ENCODE measurements around the gene HIVEP3. TPM values are rescaled to one million over a fixed set of nuclear protein-coding genes. Genes with fewer than 3 reads are reported as not detected.

The HIVEP3 gene
- polyA plus RNA-seq, 10 donors, result 1.9 to 3.8 (median 2.7) TPM

DNA sequence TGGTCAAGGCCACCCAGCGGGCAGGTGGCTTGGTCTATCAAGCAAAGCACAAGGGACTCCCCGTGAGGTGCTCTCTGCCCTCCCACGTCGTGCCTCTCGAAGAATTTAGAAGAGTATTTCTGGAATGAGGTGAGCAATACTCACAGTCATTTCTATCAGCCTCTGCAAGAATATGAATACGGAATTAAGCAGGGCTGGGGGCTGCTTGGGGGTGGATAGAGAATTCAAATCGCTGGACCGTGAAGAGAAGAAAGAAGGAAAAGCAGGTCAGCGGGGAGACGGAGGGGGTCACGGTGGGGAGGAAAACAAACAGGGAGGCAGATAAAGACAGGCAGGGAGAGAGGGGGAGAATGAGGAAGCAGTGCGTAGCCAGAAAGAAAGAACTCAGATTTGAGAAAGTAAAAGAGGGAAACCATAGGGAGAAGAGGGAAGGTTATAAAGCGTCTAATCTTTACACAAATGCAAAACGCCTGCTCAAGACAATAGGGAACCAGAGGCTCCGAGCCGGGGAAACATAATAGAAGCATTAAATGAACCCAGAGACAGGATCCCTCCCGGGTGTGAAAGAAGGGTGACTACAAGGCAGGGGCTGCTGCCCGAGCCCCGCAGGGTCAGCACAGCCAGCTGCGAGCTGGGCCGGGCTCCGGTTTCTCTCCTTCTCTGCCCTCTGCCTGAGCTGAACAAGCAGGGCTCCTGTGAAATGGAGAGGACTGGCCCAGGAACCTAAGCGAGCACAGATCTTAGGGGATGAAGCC, 432.2 kb downstream of the HIVEP3 start:
- peak in 1 of 3 donors; percentile 48 for DNase-seq

DNA sequence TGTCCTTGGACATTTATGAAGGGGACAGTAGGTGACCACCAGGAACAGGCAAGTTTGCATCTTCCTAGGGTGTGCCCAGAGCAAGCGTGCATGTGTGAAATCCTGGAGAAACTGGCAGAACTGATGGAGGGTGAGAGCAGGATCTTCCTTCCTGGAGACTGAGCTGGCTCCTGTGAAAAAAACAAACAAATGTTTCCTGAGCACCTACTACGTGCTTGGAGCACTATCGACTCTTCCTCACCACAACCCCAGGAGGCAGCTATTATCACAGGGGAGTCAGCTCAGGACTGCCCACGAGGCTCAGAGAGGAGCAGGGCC, 432.7 kb downstream of the HIVEP3 start:
- DNase-seq, result no peak

DNA sequence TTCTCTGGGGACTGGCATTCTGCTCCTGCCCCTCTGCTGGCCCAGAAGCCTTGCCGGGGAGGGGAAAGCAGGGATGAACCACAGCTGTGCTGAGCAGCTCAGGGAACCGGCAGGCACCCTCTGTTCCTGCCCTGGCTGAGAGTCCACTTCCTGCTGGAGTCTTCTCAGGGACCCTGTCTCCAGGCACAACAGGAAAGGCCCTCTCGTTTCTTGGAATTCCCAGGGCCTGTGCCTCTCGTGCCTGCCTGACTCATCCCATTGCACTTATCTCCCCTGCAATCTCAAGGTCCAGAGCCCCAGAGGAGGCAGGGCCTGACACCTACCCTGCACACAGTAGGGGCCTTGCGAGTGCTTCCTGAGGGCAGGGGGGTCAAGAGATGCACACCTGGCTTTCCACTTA, 433.1 kb downstream of the HIVEP3 start:
- DNase-seq, result no peak

DNA sequence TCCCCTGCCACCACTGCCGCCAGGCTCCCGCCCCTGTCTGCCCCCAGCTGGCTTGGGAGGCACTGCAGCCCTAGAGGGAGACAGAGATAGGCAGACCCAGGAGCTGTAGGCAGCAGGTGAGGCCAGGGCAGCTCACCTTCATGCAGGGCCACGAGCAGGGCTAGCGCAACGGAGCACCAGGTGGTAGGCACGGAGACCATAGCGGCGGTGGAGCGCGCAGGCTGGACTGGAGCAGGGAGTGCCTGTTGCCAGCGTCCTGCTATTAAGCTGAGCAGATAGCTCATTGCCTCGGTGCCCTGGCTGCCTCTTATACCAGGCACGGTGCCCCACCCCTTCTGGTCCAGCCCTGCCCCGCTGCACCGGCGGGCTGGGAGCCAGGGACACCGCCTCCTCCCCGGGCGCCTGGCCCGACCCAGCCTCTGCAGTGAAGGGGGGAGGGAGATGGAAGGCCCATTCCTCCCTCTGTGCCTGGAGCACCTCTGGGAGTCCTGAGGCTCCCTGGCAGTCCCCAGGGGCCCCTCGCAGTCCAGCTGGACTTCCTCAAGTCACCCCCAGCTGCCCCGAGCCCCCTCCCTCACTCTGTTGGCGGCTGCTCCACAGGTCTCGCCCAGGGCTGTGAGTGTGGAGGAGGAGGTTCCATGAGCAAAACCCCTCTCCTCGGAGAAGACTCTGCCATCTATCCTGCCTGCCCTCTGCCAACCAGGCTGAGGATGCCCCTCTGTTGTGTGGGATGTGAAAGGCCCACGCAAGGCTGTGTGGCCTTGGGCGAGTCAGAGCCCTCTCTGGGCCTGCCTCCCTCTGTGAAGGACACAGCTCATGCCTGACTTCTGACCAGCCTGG, 434.1 kb downstream of the HIVEP3 start, which contains the start of gene EDN2:
EDN2 (minus strand) TSS at position 282 of the 840 bp plus-strand sequence; CDS start at position 200, 82 bp downstream.
- DNase-seq, result no peak

DNA sequence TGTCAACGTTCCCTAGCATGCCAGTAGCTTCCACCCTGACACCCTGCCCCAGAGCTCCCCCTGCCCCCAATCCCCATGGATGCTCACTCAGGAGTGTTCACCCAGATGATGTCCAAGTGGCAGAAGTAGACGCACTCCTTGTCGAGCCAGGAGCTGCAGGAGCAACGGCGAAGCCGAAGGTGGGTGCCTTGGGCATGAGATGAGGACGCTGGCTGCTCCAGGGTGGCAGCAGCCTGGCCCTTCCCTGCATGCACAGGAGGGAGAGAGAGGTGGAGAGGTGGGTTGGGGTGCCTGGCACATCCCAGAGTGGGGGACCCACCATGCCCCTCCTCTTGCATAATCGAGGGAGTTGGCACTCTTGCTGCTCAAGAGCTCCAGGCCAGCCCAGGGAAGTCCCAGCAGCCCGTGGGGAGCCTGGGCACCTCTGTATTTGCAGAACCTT, 434.7 kb downstream of the HIVEP3 start:
- DNase-seq, result no peak

DNA sequence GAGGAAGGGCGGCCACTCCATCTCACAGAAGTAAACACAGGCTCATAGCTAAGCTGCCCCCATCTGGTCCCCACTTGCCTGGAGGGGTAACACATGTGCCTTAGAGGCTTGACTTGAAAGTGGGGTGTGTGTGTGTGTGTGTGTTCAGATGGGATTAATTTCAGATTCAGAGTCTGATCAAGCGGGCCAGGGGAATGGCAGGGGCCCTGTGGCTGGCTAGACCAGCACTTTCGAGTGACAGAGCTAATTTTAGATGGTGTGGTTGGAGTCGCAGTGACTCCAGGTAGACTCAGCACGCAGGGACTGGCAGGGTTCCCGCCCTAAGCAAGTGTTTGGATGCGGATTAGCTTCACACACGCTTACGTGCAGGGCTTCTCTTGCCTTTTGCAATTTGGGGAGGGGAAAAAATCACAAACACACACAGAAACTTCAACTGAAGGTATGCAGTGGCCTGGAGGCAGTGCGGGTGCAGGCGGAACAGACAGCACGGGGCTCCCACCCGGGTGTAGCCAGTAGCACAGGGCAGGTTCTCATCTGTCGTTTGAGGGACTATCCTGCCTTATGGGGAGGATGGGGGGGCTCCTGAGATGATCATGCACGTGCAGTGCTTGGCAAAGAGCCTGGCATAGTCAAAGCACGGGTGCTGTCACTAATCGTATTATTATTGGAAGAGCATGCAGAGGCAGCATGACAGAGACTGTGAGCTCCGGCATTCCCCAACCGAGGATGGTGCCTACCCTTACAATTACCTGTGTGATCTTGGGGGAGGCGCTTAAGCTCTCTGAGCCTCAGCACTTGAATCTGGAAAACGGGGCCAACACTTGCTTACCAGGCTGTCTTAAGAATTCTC, 435.5 kb downstream of the HIVEP3 start:
- DNase-seq, result peak in 1 of 3 donors; percentile 43

DNA sequence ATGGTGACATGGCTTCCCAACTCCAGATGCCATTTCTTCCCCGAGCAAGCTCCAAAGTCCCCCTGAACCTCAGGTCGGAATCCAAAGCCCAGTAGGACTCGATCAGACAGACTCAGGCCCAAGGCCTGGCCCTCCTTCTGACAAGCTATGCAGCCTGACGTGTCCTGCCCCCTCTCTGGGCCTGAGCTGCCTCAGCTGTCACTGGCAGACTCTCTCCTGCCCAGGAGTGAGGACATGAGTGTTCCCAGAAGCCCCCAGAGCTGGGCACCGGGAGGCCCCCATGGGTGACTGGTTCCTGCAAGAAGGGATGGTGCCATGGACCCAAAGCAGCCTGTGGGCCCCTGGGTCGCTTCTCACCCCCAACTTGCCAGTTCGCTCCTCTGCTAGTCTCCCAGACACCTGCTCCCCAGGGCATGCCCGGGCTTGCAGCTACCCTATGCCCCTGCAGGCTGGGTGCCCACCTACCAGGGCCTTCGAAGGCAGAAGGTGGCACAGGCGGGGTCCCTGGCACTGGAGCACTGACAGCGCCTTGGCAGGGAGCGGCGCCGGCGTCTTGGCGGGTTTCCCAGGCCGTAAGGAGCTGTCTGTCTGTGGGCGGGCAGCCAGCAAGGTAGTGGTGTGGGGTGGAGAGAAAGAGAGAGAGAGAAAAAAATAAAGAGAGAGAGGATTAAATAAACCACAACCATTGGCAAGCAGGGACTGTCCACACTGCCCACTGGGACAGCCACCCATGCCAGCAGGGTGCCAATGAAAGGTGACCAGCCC, 436.5 kb downstream of the HIVEP3 start:
- peak in 1 of 3 donors; percentile 22 for DNase-seq

DNA sequence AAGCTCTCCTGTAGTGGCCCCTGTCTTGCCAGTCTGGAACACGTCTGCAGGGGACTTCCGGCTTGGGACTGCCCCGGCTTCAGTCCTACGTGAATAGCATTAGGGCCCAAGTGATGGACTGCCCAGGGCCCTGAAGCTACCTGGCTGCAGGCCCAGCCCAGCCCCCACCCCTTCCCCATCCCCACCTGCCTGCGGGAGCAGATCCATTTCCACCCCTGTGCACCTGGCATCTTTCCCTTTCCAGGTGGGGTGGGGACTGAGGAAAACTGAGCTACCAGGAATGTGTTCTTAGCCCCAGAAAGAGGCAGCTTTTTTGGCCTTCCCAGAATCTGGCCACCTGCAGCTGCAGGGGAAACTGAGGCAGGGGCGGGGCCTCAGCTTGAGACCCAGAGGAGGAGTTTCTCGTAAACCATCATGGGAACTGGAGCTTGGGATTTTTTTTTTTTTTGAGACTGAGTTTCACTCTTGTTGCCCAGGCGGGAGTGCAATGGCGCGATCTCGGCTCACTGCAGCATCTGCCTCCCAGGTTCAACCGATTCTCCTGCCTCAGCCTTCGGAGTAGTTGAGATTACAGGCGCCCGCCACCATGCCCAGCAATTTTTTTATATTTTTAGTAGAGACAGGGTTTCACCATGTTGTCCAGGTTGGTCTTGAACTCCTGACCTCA, 437.5 kb downstream of the HIVEP3 start:
- DNase-seq, result no peak

DNA sequence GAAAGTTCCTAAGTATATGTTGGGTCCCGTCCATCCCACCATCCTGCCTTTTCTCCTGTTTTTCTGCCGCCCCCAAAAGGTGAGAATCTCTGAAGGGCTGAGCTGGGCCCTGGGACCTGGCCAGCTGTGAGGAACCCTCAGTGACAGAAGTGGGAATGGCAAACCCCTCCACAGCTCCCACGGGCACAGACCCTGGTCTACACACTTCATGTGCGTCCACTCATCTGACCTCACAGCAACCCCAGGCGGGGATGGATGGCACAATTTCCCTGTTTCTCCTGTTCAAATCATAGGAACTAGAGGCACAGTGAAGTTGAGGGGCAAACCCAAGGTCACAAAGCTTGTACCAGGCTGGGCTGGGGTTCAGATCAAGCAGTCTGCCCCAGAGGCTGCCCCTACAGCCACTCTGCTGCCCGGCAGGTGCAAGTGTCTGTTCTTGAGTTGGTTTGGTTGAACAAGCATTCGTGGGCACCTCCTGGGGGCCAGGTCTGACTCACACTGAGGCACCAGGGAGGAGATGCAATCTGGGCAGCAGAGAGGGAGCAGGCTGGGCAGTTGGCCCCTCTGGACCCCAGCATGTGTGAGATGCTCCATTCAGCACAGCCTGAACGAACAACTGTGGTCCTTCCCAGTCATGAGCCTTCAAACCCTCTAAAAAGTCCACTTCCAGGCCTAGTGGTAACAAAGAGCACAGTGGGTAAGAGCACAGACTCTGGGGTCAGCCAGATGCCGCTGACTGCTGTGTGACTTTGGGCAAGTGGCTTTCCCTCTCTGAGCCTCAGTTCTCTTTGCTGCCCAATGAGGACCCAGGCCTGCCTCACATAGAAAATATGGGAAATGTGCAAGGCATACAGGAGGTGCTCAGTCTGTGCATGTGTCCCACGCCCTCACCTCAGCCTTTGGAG, 438.3 kb downstream of the HIVEP3 start:
- DNase-seq, result no peak

DNA sequence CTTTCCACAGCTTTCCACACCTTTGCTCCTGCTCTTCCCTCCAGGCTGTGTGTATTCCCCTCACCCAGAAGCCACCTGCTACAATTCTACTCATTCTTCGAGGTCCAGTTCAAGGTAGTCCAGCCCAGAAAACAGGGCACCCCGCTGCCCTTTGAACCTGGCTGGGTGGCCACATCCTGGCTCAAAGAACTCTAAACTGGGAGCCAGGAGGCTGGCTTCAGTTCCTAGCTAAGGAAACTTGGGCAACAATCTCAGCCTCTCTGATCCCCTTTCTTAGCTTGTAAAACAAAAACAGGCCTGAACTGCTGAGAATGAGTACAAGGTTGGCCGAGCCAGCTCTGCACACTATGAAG, 438.9 kb downstream of the HIVEP3 start:
- peak in 1 of 3 donors; percentile 31 for DNase-seq

DNA sequence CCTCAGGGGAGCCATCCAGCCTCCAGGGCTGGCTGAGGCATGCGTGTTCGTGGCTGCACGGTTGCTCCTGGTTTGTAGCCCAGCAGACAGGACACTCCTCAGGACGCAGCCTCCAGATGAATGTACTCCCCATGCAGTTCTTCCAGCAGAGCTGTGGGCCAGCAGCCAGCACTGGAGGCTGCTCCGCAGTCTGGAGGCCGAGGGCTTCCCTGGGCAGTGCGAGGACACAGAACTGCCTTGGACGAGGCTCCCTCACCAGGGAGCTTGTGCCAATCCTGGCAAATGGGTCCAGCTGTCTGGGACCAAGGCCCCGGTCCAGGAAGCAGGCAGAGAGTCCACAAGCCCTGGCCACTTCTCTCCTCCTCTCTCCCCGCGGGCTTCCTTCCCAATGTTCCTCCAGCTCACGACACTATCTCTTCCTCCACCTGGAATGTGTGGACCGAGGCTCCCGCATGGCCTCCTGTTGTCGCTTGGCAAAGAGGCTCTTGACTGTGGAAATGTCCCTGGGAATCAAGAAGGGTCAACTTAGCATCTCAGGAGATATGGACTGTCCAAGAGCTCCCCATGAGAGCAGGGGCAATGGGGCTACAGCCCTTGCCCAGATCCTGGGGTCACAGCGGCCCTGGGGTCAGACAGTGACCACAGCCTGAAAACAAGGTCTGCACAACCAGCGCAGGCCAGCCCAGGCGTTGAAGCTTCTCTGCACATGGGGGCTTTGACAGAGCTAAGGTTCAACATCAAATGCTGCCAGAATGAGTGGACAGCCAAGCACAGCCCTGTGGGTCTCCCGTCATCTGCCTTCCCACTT, 439.5 kb downstream of the HIVEP3 start:
- peak in 2 of 3 donors; percentile 69 to 88 for DNase-seq

DNA sequence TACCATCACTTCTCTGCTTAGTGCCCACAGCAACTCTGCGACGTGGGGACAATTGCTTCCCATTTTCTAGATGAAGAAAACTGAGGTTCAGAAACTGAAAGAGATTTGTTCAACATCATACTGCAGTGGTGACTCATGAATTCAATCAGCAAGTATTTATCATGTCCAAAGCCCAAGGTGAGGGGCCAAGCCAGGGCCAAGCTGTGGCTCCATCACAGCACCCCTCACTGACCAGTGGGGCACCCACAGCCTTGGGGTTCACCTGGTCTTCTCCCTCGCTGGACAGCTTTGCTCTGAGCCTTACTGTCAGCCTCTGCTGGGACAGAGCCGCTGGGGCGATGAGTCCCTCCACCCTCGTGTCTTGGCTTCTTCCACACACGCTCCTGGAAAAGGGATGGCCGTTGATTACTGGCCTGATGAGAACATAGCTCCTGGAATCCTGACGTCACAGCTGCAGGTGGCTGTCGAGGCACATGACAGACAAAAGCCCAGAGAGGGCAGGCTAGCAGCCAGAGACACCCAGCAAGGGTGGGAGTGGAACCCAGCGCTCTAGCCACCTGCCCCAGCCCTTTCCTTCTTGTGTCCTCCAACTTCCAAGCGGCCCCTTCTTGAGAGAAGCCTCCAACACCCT, 440.5 kb downstream of the HIVEP3 start:
- DNase-seq, result peak in 1 of 3 donors; percentile 39

DNA sequence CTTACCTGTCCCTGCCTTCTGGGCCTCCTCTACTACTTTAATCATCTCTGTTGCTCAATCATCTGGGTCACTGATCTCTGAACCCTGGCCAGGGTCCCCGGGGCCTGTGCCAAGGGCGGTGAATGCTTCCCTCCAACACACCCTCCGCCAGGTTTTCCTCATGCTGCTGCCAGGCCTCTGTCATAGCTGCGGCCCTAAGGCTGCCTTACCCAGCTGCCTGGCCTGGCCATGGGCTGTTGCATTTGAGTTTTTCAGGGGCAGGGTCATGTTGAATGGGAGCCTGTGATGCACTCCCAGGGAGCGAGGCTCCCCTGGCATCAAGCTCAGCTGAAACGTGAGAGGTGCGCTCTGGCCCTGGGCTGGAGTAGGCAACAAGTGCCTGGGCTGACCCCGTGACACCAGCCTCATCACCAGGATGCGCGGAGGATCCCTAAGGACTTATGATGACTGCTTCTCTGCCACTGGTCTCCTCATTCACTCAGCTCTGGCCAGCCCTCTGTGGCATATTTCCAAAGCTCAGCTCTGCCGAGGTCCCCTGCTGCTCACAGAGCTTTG, 441.8 kb downstream of the HIVEP3 start:
- DNase-seq, result peak in 1 of 3 donors; percentile 53

DNA sequence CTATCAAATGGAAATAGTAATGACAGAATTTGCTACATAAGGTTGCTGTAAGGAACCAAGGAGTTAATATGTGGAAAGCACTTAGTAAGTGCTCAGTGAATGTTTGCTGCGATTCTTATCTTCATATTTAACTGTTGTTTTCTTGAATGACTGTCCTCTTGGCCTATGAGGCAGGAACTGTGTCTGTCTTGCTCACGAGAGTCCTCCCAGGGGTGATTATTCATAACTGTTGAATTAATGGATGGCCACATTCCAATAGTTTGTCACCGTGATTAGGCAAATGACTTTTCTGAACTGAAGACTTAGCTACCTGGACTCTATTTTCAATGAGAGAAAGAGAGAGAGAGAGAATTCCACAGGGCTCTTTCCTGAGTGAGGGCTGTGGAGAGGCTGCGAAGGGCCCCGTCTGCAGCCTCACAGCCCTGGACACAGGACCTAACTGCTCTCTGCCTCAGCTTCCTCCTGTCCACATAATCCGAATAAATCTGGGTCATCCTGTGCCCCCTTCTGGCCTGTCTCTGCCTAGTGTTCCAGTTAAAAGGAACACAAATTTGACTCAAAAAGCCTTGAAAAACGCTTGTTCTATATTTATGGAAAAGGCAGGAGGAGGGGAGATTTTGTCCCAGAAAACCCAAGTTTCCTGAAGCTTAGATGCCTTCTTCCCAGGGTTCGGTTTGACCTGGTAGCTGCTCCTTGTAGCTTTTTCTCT, 442.7 kb downstream of the HIVEP3 start:
- DNase-seq, result peak in 1 of 3 donors; percentile 54

DNA sequence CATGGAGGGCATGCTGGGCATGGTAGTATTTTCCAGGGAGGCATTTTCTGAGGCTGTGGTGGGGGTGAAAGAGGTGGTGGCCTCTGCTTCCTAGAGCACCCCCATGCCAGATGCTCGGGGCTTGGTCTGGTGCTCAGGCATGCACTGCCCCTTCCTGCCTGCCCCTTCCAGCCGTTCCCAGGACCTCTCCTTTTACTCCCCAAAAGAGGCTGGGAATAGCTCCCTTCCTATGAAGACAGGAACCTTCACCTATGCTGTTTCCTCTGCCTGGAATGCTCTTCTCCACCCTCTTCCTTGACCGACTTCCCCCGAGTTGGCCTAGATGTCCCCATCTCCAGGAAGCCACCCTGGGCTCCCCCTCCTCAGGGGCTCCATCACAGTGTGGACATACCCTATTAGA, 443.4 kb downstream of the HIVEP3 start:
- no peak for DNase-seq

DNA sequence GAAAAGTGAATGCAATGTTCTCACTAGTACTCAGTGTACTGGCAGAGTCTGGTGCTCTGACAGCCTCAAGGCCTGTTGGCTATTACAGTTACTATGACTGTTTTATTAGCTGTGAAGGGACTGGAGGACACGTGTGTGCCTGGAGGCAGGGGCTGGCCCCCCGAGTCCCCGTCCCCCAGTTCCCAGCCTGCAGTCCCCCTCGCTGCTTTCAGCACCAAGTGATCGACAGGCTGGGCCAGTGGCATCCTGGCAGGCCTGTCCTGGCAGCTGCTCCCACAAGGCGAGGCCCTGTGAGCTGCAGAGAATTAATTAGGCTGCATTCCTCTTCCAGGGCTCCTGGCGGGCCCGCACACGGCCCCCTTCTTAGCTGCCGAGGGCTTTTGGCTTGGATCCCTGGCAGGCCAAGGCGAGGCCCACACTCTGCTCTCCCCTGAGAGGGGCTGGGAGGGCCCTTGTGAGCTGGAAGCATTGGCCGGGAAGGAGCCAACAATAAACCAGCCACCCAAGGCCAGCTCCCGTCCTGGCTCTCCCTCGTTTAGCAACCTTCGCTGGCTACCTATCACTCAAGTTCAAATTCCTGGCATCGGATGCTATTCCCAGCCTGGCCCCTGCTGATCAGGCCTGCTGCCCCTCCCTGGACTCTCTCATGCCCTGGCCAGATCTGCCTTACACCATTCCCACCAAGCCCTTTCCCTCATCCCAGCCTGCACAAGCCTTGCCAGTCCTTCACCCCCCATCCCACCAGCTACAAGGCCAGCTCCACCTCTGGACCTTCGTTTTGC, 444.0 kb downstream of the HIVEP3 start:
- peak in 2 of 3 donors; percentile 64 to 84 for DNase-seq

Measured in muscle of back (tissue), 11 donors.